HepG2 (cell line): ENCODE measurements around the gene CDK13. TPM values are rescaled to one million over a fixed set of nuclear protein-coding genes. Genes with fewer than 3 reads are reported as not detected.

Experiments used
- CHD4 ChIP-seq: fragments of 200-600 bp; sonication (generic); IDR thresholded peaks from 2 replicates; pipeline ENCODE4 v1.7.0; 2017; ENCODE audit warnings: mild to moderate bottlenecking, low read length, borderline replicate concordance
- CTCF ChIP-seq: sonication (generic); formaldehyde crosslinking; IDR thresholded peaks from 2 replicates; pipeline ENCODE4 v1.5.0; 2020; ENCODE audit warnings: mild to moderate bottlenecking, missing genetic modification reagents, moderate library complexity
- EEA1 ChIP-seq: sonication (generic); formaldehyde crosslinking; IDR thresholded peaks from 2 replicates; pipeline ENCODE4 v1.5.1; 2020; ENCODE audit warnings: mild to moderate bottlenecking, missing genetic modification reagents, borderline replicate concordance
- MZF1 ChIP-seq: sonication (generic); formaldehyde crosslinking; IDR thresholded peaks from 2 replicates; pipeline ENCODE4 v1.8.1; 2023; ENCODE audit warnings: mild to moderate bottlenecking, missing genetic modification reagents, borderline replicate concordance
- RBM39 ChIP-seq: fragments of 200-400 bp; formaldehyde crosslinking; IDR thresholded peaks from one replicate; pipeline ENCODE4 v1.6.1; 2018; ENCODE audit warnings: antibody characterized with exemption, mild to moderate bottlenecking, low read depth, low read length; ENCODE audit not compliant: poor library complexity, severe bottlenecking
- RFX5 ChIP-seq: IDR thresholded peaks from 2 replicates; pipeline ENCODE4 v1.6.1; 2011; ENCODE audit warnings: low read depth, low read length, improper control_type of control experiment
- SATB2 ChIP-seq: sonication (generic); formaldehyde crosslinking; IDR thresholded peaks from 2 replicates; pipeline ENCODE4 v1.5.0; 2020; ENCODE audit warnings: missing genetic modification reagents
- SCMH1 ChIP-seq: sonication (generic); formaldehyde crosslinking; IDR thresholded peaks from 2 replicates; pipeline ENCODE4 v1.9.0; 2021; ENCODE audit warnings: missing genetic modification reagents, mild to moderate bottlenecking, borderline replicate concordance
- SNAPC5 ChIP-seq: sonication (generic); formaldehyde crosslinking; IDR thresholded peaks from 2 replicates; pipeline ENCODE4 v1.8.1; 2023; ENCODE audit warnings: mild to moderate bottlenecking, missing genetic modification reagents, borderline replicate concordance
- SRSF4 ChIP-seq: fragments of 200-400 bp; formaldehyde crosslinking; IDR thresholded peaks from one replicate; pipeline ENCODE4 v1.6.1; 2018; ENCODE audit warnings: mild to moderate bottlenecking, low read depth, low read length, moderate library complexity; ENCODE audit not compliant: poor library complexity, severe bottlenecking
- ZNF225 ChIP-seq: sonication (generic); formaldehyde crosslinking; IDR thresholded peaks from 2 replicates; pipeline ENCODE4 v1.4.0; 2020; ENCODE audit warnings: mild to moderate bottlenecking, missing genetic modification reagents
- ZNF296 ChIP-seq: sonication (generic); formaldehyde crosslinking; conservative IDR thresholded peaks from 2 replicates; pipeline ENCODE4 v1.5.0; 2020; ENCODE audit warnings: mild to moderate bottlenecking, missing genetic modification reagents
- ZNF44 ChIP-seq: sonication (generic); formaldehyde crosslinking; IDR thresholded peaks from 2 replicates; pipeline ENCODE4 v1.5.1; 2020; ENCODE audit warnings: mild to moderate bottlenecking, missing genetic modification reagents
- ZNF512B ChIP-seq: sonication (generic); formaldehyde crosslinking; IDR thresholded peaks from 2 replicates; pipeline ENCODE4 v1.5.1; 2020; ENCODE audit warnings: missing genetic modification reagents, mild to moderate bottlenecking, borderline replicate concordance
- ZNF513 ChIP-seq: sonication (generic); formaldehyde crosslinking; conservative IDR thresholded peaks from 2 replicates; pipeline ENCODE4 v1.5.0; 2020; ENCODE audit warnings: missing genetic modification reagents
- ZNF687 ChIP-seq: sonication (generic); formaldehyde crosslinking; IDR thresholded peaks from 2 replicates; pipeline ENCODE4 v1.5.1; 2020; ENCODE audit warnings: mild to moderate bottlenecking, missing genetic modification reagents, moderate library complexity
- polyA plus RNA-seq, 8 experiments: library from polyadenylated mRNA; depleted of rRNA in 3 of 8; stranded (reverse) in 7 of 8; unstranded in 1 of 8; fragments of >200 nt; fragmentation: Illumina TruSeq in 4 of 8; extraction: Trizol in 4 of 8; gene quantifications; 2 replicates each; pipeline versions ENCODE4 v1.2.1 to v1.2.3, GENCODE V29; 2011 to 2016; ENCODE audit warnings: low read depth in 4 of 8, missing spikeins in 1 of 8, mixed read lengths in 1 of 8; ENCODE audit not compliant: insufficient read depth in 1 of 8
- total RNA-seq, 5 experiments: library from RNA; depleted of rRNA; stranded (reverse); fragments of >200 nt; fragmentation: Illumina TruSeq; extraction: Trizol; gene quantifications; 2 replicates each; pipeline ENCODE4 v1.2.3, GENCODE V29; 2016; ENCODE audit warnings: low read depth in 1 of 5

The CDK13 gene
- total and polyA plus RNA-seq, 2 of the 13 experiments (the other 11 are each of a cell fraction or from before 2014, with no cell fraction given), result 21.0 to 40.9 TPM

GRCh38 chr7:39948956-39949928 lies 814 bp upstream of the CDK13 start (continued):
- TF ChIP-seq SATB2 (CRISPR knock-in tag) (no peak; the same call in 1 of the 2 replicates), ZNF296 (CRISPR knock-in tag) (peak; percentile 57; the same call in 1 of the 2 replicates), ZNF512B (CRISPR knock-in tag) (peak; percentile 68; the same call in 1 of the 2 replicates), ZNF44 (CRISPR knock-in tag) (0 out of 2 replicates have a peak, but pooled peaks have one; percentile 83), ZNF225 (CRISPR knock-in tag) (peak; percentile 79; the same call in 1 of the 2 replicates), RBM39 (peak; percentile 80), EEA1 (CRISPR knock-in tag) (no peak), CTCF (peak; percentile 45; the same call in 1 of the 2 replicates), SNAPC5 (CRISPR knock-in tag) (no peak), SCMH1 (CRISPR knock-in tag) (no peak), RFX5 (no peak), MZF1 (CRISPR knock-in tag) (no peak), ZNF513 (CRISPR knock-in tag) (no peak; the same call in 1 of the 2 replicates), ZNF687 (peak; percentile 83), CHD4 (no peak), SRSF4 (no peak)
